Naive B cell (primary cell): ENCODE measurements around the gene DDX10. TPM values are rescaled to one million over a fixed set of nuclear protein-coding genes. Genes with fewer than 3 reads are reported as not detected.
"Not testable (repeated sequence)": the region's sequence is repeated elsewhere in the genome, so short reads cannot be mapped to it uniquely, and the experiment has no call there.

Experiments
- ATAC-seq, 2 donors: fragments of 150-1000 bp; cut with Tn5 transposase; 2 replicates each; pipeline ENCODE4 v1.10.0; 2021; ENCODE audit warnings: low read depth in 2 of 2, mild to moderate bottlenecking in 2 of 2, moderate library complexity in 2 of 2
- DNase-seq: peaks from one replicate; pipeline ENCODE4 v3.0.0; 2022
- H3K27ac Mint-ChIP-seq, 6 donors: one replicate each; pipeline ENCODE4 v1.8.0; 2020 to 2022; ENCODE audit warnings: mild to moderate bottlenecking in 6 of 6, mixed read lengths in 6 of 6, moderate library complexity in 5 of 6, inconsistent platforms in 2 of 6
- H3K27me3 Mint-ChIP-seq, 3 donors: one replicate each; pipeline ENCODE4 v1.8.0; 2021 to 2022; ENCODE audit warnings: mixed read lengths in 3 of 3, mild to moderate bottlenecking in 1 of 3
- H3K36me3 Mint-ChIP-seq, 2 donors: one replicate each; pipeline ENCODE4 v1.8.0; 2020 to 2022; ENCODE audit warnings: mixed read lengths in 2 of 2, inconsistent platforms in 1 of 2, mild to moderate bottlenecking in 1 of 2
- H3K4me1 Mint-ChIP-seq, 3 donors: one replicate each; pipeline ENCODE4 v1.8.0; 2020 to 2022; ENCODE audit warnings: mixed read lengths in 3 of 3, inconsistent platforms in 1 of 3, mild to moderate bottlenecking in 1 of 3, moderate library complexity in 1 of 3
- H3K4me3 Mint-ChIP-seq, 8 donors: one replicate each; pipeline ENCODE4 v1.8.0; 2020 to 2022; ENCODE audit warnings: mild to moderate bottlenecking in 8 of 8, mixed read lengths in 8 of 8, moderate library complexity in 8 of 8, inconsistent platforms in 2 of 8
- H3K9me3 Mint-ChIP-seq, 7 donors: one replicate each; pipeline ENCODE4 v1.8.0; 2020 to 2022; ENCODE audit warnings: mixed read lengths in 7 of 7, mild to moderate bottlenecking in 5 of 7, inconsistent platforms in 2 of 7, moderate library complexity in 1 of 7
- polyA plus RNA-seq, 6 donors: library from polyadenylated mRNA; unstranded; fragments of 300-500 nt; fragmentation: Illumina TruSeq; gene quantifications; one replicate each; pipeline ENCODE4 v1.2.3, GENCODE V29; 2021; ENCODE audit warnings: low read depth in 6 of 6

Gene DDX10
- polyA plus RNA-seq, 6 donors from 2014 or later = 14.0 to 24.2 (median 18.9) TPM

DNA sequence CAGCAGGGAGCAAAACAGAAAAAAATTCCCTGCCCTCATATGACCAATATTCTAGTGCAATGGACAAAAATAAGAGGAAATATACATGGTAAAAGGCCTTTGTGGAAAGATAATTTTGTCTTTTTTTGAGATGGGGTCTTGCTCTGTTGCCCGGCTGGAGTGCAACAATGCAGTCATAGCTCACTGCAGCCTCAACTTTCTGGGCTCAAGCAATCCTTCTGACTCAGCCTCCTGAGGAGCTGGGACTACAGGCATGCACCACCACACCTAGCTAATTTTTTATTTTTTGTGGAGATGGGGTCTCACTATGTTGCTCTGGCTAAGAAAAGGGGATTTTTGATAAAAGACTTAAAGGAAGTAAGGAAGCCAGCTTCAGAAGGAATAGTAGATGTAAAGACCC is 25.7 kb upstream of the DDX10 start:
- DNase-seq (no peak), ATAC-seq (no peak)
- peaks cover 18 to 49% (median 22%) of the 10 kb centered on the region in 3 donors for H3K27me3 Mint-ChIP-seq
- no peaks in the 10 kb centered on the region for H3K9me3 Mint-ChIP-seq
- H3K4me3 Mint-ChIP-seq = no peak overlapping the region
- H3K36me3 Mint-ChIP-seq = no peaks in the 10 kb centered on the region
- no peaks in the 10 kb centered on the region for H3K4me1 Mint-ChIP-seq
- H3K27ac Mint-ChIP-seq = no peak overlapping the region

DNA sequence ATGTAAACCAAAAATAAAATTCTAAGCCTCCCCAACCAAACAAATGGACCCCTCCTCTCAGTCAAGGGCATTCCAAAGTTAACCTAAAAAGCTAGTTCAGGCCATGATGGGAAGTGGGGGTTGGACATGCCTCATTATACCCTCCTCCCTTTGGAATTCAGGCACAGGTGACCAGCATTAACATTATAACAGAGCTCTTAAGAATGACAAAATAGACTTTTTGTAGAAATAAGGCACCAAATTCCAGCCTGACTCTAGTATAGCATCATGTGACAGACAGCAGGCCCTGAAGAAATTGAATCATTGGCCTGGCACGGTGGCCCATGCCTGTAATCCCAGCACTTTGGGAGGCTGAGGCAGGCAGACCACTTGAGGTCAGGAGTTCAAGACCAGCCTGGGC is 23.1 kb upstream of the DDX10 start:
- H3K27ac Mint-ChIP-seq, H3K36me3 Mint-ChIP-seq, H3K4me1 Mint-ChIP-seq, ATAC-seq, H3K9me3 Mint-ChIP-seq, H3K4me3 Mint-ChIP-seq, DNase-seq: not testable (repeated sequence)
- peaks cover 10 to 38% (median 15%) of the 10 kb centered on the region in 3 donors for H3K27me3 Mint-ChIP-seq

DNA sequence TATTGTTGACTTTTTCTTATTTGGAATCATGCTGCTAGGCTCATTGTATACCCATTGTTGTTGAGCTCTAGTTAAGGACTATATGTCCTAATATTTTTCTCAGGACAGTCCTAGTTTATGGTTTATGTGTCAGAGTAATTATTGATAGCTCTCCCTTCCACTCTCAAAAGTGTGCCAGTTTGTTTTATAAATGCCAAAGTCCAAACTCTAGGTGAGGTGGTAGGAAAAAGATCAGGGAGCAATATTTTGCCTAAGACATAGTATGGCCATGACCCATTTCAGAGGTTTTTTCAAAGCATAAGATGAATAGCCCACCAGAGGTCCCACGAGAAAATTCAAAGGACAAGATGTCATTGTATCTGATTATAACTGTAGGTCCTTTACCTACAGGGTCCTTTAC is 20.9 kb upstream of the DDX10 start:
- Mint-ChIP-seq H3K4me3 (no peak overlapping the region), H3K4me1 (no peaks in the 10 kb centered on the region), H3K36me3 (no peaks in the 10 kb centered on the region), H3K27ac (no peak overlapping the region), H3K27me3 (peaks cover 0 to 21% (median 4%) of the 10 kb centered on the region in 3 donors), H3K9me3 (no peaks in the 10 kb centered on the region)
- ATAC-seq (no peak), DNase-seq (no peak)

DNA sequence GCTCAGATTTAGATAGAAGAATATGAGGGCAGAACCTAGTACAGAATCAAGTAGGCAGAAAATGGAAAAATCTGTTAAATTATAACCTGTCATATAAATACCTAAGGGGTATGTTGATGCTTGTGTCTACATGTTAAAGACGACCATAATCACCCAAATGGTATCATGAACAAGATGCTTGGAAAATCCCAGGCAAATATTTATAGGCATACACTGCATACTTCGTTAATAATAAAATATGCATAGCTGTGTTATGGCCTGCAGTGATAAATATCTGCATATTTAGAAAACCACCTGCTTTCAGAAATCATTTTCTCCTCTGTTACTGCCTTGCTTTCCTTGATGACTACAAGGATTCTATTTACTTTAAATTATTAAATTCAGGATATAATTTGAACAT is 18.9 kb upstream of the DDX10 start:
- H3K27me3 Mint-ChIP-seq = peaks cover 0 to 8% (median 5%) of the 10 kb centered on the region in 3 donors
- no peaks in the 10 kb centered on the region for H3K9me3 Mint-ChIP-seq
- no peaks in the 10 kb centered on the region for H3K4me1 Mint-ChIP-seq
- no peaks in the 10 kb centered on the region for H3K36me3 Mint-ChIP-seq
- ATAC-seq (no peak), DNase-seq (no peak)
- H3K4me3 Mint-ChIP-seq = no peak overlapping the region
- peak overlapping the region in 1 of 6 donors; percentile 9 for H3K27ac Mint-ChIP-seq

DNA sequence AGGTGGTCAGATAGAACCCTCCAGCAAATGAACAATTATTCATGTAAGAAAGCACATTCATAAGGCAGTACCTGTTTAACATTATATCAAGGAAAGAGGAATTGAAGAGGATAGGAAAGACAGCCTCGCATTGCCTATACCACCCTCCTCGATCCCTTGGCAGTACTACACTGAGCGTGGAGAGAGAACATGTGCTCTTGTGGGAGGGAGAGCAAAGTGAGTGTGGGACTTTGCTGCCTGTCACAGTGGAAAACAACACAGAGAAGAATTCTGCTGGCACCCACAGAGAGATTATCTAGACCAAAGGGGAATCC is 17.5 kb upstream of the DDX10 start:
- Mint-ChIP-seq H3K4me3 (no peak overlapping the region), H3K9me3 (no peaks in the 10 kb centered on the region), H3K27ac (no peak overlapping the region), H3K27me3 (peaks cover 0 to 5% (median 5%) of the 10 kb centered on the region in 3 donors), H3K36me3 (no peaks in the 10 kb centered on the region), H3K4me1 (no peaks in the 10 kb centered on the region)
- ATAC-seq (no peak), DNase-seq (no peak)

DNA sequence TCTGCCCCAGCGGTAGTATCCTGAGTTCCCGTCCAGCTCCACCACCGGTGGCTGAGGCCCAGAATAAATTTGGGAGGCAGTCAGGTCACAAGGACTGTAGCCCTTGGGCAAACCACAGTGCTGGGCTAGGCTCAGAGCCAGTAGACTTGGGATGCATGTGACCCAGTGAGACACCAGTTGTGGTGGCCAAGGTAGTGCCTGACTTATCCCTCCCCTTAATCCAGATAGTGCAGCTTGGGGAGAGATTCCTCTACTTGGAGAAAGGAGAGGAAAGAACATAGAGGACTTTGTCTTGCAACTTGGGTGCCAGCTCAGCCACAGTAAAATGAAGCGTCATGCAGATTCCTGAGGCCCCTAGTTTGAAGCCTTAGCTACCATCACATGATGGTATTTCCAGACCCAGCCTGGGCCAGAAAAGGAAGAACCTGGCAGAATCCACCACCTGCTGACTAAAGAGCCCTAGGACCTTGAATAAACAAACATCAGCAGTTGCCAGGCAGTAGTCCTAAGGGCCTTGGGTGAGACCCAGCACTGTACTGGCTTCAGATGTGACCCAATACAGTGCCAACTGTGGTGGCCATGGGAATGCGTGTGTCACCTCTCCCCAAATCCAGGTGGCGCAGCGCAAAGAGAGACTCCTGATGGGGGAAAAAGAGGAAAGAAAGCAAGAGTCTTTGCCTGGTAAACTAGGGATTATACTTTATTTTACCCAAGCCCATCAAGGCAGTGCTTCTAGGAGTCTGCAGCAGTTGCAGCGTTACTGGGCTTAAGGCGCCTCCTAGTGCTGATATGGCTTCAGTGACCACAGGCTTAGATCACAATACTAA is 17.0 kb upstream of the DDX10 start:
- peak; percentile 46 for DNase-seq
- no peaks in the 10 kb centered on the region for H3K4me1 Mint-ChIP-seq
- H3K9me3 Mint-ChIP-seq = peaks cover 0 to 3% (median 0%) of the 10 kb centered on the region in 7 donors
- no peaks in the 10 kb centered on the region for H3K36me3 Mint-ChIP-seq
- peak; percentile 73 to 81 for ATAC-seq
- no peak overlapping the region for H3K4me3 Mint-ChIP-seq
- peak overlapping the region in 1 of 6 donors; percentile 57 for H3K27ac Mint-ChIP-seq
- H3K27me3 Mint-ChIP-seq = peaks cover 0 to 5% (median 5%) of the 10 kb centered on the region in 3 donors

DNA sequence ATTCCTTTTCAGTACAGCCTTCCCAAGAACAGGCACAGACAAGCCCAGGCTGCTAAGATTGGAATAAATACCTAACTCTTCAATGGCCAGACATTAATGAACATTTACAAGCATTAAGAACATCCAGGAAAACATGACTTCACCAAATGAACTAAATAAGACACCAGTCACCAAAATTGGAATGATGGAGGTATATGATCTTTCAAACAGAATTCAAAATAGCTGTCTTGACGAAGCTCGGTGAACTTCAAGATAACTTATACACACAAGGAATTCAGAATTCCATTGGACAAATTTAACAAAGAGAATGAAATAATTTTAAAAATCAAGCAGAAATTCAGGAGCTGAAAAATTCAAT is 16.4 kb upstream of the DDX10 start:
- ATAC-seq (no peak), DNase-seq (no peak)
- peaks cover 0 to under 1% (median 0%) of the 10 kb centered on the region in 3 donors for H3K4me1 Mint-ChIP-seq
- H3K9me3 Mint-ChIP-seq = peaks cover 0 to 4% (median 0%) of the 10 kb centered on the region in 7 donors
- no peaks in the 10 kb centered on the region for H3K36me3 Mint-ChIP-seq
- peak overlapping the region in 1 of 6 donors; percentile 57 for H3K27ac Mint-ChIP-seq
- H3K4me3 Mint-ChIP-seq = no peak overlapping the region
- peaks cover 0 to 5% (median 5%) of the 10 kb centered on the region in 3 donors for H3K27me3 Mint-ChIP-seq

DNA sequence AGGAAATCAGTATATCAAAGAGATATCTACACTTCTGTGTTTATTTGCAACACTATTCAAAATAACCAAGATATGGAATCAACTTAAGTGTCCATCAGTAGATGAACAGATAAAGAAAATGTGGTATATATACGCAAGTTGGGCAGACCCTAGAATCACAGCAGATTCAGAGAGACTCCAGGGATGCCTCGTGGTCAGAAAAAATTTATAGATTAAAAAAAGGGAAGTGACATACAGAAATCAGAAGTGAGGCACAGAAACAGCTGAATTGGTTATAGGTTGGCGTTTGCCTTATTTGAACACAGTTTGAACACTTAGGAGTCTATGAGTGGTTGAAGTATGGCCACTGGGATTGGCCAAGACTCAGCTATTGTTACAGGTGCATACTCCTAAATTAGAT is 10.8 kb upstream of the DDX10 start:
- not testable (repeated sequence) for H3K27me3 Mint-ChIP-seq, H3K4me3 Mint-ChIP-seq, H3K4me1 Mint-ChIP-seq, H3K27ac Mint-ChIP-seq, H3K36me3 Mint-ChIP-seq, H3K9me3 Mint-ChIP-seq, DNase-seq
- peak in 1 of 2 donors; percentile 21 for ATAC-seq

DNA sequence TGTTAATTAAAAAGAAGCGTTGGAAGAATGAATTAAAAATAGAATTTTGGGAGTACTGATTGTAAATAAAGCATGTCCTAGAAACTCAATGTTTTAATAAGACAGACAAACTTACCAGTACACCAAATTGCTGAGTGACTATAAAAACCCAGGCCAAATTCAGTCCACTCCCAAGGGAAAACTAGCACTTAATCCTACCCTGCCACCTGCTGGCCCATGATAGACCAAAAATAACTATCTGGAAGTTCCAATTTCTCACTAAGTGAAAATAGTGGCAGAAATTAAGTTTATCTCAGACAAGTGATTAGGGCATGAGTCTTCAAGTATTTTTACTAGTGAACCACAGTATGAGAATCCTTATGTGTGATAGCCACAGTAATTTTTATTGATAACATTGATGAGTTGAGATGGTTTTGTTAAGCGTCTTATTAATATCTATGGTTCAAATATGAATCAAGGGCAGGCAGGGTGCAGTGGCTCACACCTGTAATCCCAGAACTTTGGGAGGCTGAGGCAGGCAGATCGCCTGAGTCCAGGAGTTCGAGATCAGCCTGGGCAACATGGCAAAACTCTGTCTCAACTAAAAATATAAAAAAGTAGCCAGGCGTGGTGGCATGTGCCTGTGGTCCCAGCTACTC is 9.8 kb upstream of the DDX10 start:
- DNase-seq (no peak), ATAC-seq (no peak)
- no peaks in the 10 kb centered on the region for H3K36me3 Mint-ChIP-seq
- peaks cover 0 to under 1% (median 0%) of the 10 kb centered on the region in 3 donors for H3K27me3 Mint-ChIP-seq
- H3K27ac Mint-ChIP-seq = no peak overlapping the region
- H3K9me3 Mint-ChIP-seq = peaks cover 0 to 4% (median 0%) of the 10 kb centered on the region in 7 donors
- H3K4me3 Mint-ChIP-seq = no peak overlapping the region
- H3K4me1 Mint-ChIP-seq = peaks cover 4 to 7% (median 7%) of the 10 kb centered on the region in 3 donors

DNA sequence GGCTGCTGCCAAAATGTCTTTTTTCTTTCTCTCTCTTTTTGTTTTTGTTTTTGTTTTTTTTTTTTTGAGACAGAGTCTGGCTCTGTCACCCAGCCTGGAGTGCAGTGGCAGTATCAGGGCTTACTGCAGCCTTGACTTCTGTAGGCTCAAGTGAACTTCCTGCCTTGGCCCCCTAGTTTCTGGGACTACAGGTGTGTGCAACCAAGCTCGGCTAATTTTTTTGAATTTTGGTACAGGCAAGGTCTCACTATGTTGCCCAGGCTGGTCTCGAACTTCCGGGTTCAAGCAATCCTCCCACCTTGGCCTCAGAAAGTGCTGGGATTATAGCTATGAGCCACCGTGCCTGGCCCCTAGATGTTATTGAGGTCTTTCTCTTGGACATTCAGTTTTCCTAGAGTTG is 2.2 kb upstream of the DDX10 start:
- peak overlapping the region in 2 of 6 donors; percentile 44 to 47 for H3K27ac Mint-ChIP-seq
- H3K36me3 Mint-ChIP-seq = no peaks in the 10 kb centered on the region

DNA sequence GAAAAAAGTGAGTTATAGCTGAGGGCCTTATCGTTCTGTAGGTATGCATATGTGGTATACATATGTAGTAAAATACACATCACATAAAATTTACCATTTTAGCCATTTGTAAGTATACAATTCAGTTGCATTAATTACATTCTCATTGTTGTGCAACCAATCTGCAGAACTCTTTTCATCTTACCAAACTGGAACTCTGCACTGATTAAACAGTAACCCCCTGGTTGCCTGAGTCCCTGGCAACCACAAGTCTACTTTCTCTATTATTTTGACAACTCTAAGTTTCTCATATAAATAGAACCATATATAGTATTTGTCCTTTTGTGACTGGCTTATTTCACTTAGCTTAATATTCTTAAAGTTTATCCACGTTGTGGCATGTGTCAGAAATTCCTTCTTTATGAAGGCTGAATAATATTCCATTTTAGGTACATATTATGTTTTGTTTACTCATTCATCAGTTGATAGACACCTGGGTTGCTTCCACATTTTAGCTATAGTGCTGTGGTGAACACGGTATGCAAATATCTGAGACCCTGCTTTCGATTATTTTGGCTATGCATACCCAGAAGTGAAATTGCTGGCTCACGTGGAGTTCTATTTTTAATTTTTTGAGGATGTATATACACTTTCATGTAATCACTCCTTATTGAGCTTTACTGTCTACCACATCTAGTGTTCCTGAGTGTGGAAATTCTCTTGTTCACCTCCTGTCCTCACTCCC is 1.6 kb upstream of the DDX10 start:
- H3K9me3 Mint-ChIP-seq = peaks cover 0 to 1% (median 0%) of the 10 kb centered on the region in 7 donors
- H3K27me3 Mint-ChIP-seq = peaks cover 0 to 5% (median 0%) of the 10 kb centered on the region in 3 donors
- peak overlapping the region in 5 of 8 donors; percentile 8 to 74 (median 30) for H3K4me3 Mint-ChIP-seq
- H3K27ac Mint-ChIP-seq = peak overlapping the region in 2 of 6 donors; percentile 8 to 47
- peaks cover 26 to 40% (median 39%) of the 10 kb centered on the region in 3 donors for H3K4me1 Mint-ChIP-seq
- H3K36me3 Mint-ChIP-seq = no peaks in the 10 kb centered on the region
- ATAC-seq = peak; percentile 11 to 34
- peak; percentile 20 for DNase-seq

More for the DNA sequence above, 2.2 kb upstream of the DDX10 start:
- no peak for DNase-seq
- Mint-ChIP-seq H3K27me3 (peaks cover 0 to 5% (median 0%) of the 10 kb centered on the region in 3 donors), H3K4me1 (peaks cover 23 to 36% (median 35%) of the 10 kb centered on the region in 3 donors), H3K9me3 (peaks cover 0 to 1% (median 0%) of the 10 kb centered on the region in 7 donors), H3K4me3 (peak overlapping the region in 2 of 8 donors; percentile 30 to 74)
- ATAC-seq = no peak

DNA sequence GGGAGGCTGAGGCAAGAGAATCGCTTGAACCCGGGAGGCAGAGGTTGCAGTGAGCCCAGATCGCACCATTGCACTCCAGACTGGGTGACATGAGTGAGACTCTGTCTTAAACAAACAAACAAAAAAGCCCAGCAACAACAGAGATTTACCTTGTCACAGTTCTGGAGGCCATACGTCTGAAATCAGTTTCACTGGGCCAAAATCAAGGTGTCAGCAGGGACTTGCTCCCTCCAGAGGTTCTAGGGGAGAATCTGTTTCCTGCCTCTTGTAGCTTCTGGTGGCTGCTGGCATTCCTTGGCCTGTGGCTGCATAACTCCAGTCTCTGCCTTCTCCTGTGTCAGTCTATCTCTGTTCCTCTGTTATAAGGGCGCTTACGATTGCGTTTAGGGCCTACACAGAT is 1.5 kb downstream of the DDX10 start:
- H3K4me3 Mint-ChIP-seq = peak overlapping the region; percentile 98 to 100 (median 100)
- H3K9me3 Mint-ChIP-seq = peaks cover 0 to 2% (median 0%) of the 10 kb centered on the region in 7 donors
- peaks cover 0 to under 1% (median 0%) of the 10 kb centered on the region in 3 donors for H3K27me3 Mint-ChIP-seq
- no peak for ATAC-seq
- H3K4me1 Mint-ChIP-seq = peaks cover 43 to 59% (median 49%) of the 10 kb centered on the region in 3 donors
- H3K27ac Mint-ChIP-seq = peak overlapping the region in 3 of 6 donors; percentile 35 to 100 (median 81)
- peaks cover 0 to 14% of the 10 kb centered on the region in 2 donors for H3K36me3 Mint-ChIP-seq
- no peak for DNase-seq

DNA sequence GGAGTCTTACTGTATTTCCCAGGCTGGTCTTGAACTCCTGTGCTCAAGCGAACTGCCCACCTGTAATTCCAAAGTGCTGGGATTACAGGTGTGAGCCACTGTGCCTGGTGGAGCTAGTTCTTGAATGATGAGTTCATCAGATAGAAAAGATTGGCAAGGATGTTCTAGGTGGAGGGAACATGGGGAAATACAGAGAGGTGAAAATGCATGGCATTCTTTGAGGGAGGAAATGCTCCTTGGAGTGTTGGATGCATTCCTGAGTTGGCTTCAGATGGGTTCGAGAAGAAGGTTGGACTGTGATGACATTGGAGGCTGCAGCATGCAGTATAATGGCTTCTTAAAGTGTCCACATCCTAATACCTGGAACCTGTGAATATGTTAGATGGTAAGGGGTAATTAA is 4.4 kb downstream of the DDX10 start:
- DNase-seq = no peak
- peaks cover 48 to 68% (median 54%) of the 10 kb centered on the region in 3 donors for H3K4me1 Mint-ChIP-seq
- no peak for ATAC-seq
- peaks cover 0 to 2% (median 0%) of the 10 kb centered on the region in 7 donors for H3K9me3 Mint-ChIP-seq
- peaks cover 0 to 14% of the 10 kb centered on the region in 2 donors for H3K36me3 Mint-ChIP-seq
- H3K27me3 Mint-ChIP-seq = no peaks in the 10 kb centered on the region
- H3K4me3 Mint-ChIP-seq = no peak overlapping the region
- H3K27ac Mint-ChIP-seq = peak overlapping the region in 1 of 6 donors; percentile 15
